A673 (cell line): ENCODE measurements around the gene OR2H1.
A peak's percentile ranks its signal among the peaks of the same experiment; 100 is the strongest.

ENCODE experiments used
- CTCF ChIP-seq: fragments of 300-800, 200-600 bp; sonication (generic); conservative IDR thresholded peaks from 2 replicates; pipeline ENCODE4 v1.5.1; 2017; ENCODE audit warnings: low read depth, mild to moderate bottlenecking, antibody characterized with exemption, low read length, moderate library complexity, mixed read lengths
- EZH2 ChIP-seq: fragments of 200-600 bp; sonication (generic); IDR thresholded peaks from 2 replicates; pipeline ENCODE4 v1.6.1; 2017; ENCODE audit warnings: borderline replicate concordance, low read depth, mild to moderate bottlenecking, mixed read lengths, antibody characterized with exemption, low read length; ENCODE audit not compliant: poor library complexity, severe bottlenecking

- TF ChIP-seq EZH2 (no peak), CTCF (0 out of 2 replicates have a peak, but pooled peaks have one; percentile 15)
Observed at GRCh38 chr6:29510202-29510601, 53.2 kb downstream of the OR2H1 start.
